Measurements from ENCODE around the gene NHLRC4.

- TF ChIP-seq CTCF (IDR thresholded peaks at IDR 0.05; ENCODE audit: low read depth, low read length, poor library complexity, severe bottlenecking) (no peak), EZH2phosphoT487 (IDR thresholded peaks at IDR 0.05; ENCODE audit: borderline replicate concordance, low read length) (no peak)
These were observed 7.2 kb upstream of the NHLRC4 start for GRCh38 chr16:559411-560203.
